ENCODE data around the gene PPP1R13B. TPM values are rescaled to one million over a fixed set of nuclear protein-coding genes. Genes with fewer than 3 reads are reported as not detected.

The PPP1R13B gene
- total and polyA plus RNA-seq, 2 experiments from 2014 or later = 2.0 to 8.5 TPM

DNA sequence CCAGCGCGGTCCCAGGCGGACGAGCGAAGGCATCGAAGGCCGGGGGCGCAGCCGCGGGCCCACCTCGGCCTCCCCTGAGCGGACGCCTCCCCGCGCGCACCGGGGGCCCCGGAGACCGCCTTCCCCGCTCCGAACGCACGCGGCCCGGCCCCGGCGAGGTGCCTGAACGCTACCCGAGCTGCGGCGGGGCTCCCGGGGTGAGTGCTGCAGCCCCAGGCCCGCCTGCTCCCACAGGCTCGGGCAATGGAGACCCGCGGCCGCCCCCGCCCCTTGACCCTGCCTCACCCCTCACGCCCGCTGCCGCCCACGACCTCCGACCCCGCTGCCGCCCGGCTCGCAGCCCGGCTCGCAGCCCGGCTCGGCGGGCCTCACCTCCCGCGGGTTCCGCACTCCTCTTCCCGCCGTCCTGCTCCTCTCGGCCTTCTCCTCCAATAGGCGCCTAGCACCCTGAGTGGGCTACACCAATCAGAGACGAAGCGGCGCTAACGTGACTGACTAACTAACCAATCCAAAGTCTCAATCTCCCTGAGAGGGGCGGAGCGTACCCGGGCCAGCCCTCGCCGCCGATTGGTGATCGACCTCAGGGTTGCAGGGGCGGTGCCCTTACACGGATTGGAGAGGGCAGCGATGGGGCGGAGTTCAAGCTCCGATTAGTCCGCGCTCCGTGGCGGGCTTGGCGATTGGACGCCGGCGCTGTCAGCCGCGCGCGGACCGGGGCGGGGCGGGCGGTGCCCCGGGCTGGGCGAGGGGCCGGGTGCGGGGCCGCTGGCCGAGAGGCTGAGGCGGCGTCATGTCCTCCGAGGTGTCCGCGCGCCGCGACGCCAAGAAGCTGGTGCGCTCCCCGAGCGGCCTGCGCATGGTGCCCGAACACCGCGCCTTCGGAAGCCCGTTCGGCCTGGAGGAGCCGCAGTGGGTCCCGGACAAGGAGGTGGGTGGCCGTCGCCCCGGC is 132.0 kb downstream of the PPP1R13B start, which contains the start of the genes XRCC3 and ZFYVE21 (continued):
- 0 out of 2 replicates have a peak, but pooled peaks have one; percentile 7 for TF ChIP-seq ETS1 (IDR thresholded peaks at IDR 0.05)

DNA sequence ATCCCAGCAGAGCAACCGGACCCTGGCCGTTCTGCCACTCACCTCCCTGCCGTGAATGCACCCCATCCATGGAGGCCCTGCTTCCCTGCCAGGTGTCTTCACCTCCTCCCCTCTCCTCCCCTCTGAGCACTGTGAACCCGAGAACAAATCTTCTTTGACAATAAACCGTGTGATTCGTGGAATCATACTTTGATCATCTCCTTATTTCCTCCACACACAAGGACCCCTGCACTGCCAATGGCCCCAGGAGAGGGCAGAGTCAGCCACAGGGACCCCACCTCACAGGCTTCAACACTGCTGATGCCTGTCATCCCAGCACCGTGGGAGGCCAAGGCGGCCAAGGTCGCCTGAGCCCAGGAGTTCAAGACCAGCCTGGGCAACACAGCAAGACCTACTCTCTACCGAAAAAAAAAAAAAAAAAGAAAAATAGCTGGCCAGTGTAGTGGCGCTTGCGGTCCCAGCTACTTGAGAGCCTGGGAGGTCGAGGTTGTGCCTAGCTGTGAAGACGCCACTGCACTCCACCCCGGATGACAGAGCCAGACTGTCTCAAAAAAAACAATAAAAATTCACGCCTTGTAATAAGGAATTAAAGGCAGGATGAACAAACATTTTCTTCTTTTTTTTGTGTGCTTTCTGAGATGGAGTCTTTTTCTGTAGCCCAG is 133.2 kb downstream of the PPP1R13B start:
- Histone ChIP-seq H3K36me3 (ENCODE audit: insufficient read depth) (no peaks in the 10 kb centered on the region), H3K79me2 (replicated peaks; ENCODE audit: insufficient read depth) (peaks cover 51% of the 10 kb centered on the region), H3K4me2 (peak overlapping the region; percentile 87), H2AFZ (no peak overlapping the region), H4K20me1 (replicated peaks; ENCODE audit: insufficient read depth) (peaks cover 32% of the 10 kb centered on the region), H3K4me1 (ENCODE audit: insufficient read depth) (peaks cover 11% of the 10 kb centered on the region), H3K27ac (ENCODE audit: low read depth) (peak overlapping the region; percentile 39; the same call in 1 of the 2 replicates), H3K27me3 (ENCODE audit: insufficient read depth) (no peaks in the 10 kb centered on the region), H3F3A (replicated peaks; ENCODE audit: low read depth) (peaks cover 15% of the 10 kb centered on the region; the same call in 1 of the 2 replicates), H3K4me3 (peak overlapping the region; percentile 79), H3K9me2 (ENCODE audit: insufficient read depth) (no peaks in the 10 kb centered on the region)
- ATAC-seq (no peak), DNase-seq (ENCODE audit: low spot score) (no peak)
- H3K27me3 Mint-ChIP-seq (ENCODE audit: insufficient read depth, low read depth, poor library complexity) = peaks cover 23% of the 10 kb centered on the region
- TF ChIP-seq ETS1 (IDR thresholded peaks at IDR 0.05) (no peak), ZNF331 (CRISPR knock-in tag; IDR thresholded peaks at IDR 0.05; ENCODE audit: low read depth) (no peak), POLR2AphosphoS5 (IDR thresholded peaks at IDR 0.05; ENCODE audit: low read depth) (no peak), CTCF (conservative IDR thresholded peaks at IDR 0.05; ENCODE audit: low read depth in 2 of 2) (no peak), EZH2 (IDR thresholded peaks at IDR 0.05; ENCODE audit: low read depth, unreplicated experiment) (no peak), NANOG (IDR thresholded peaks at IDR 0.05; ENCODE audit: borderline replicate concordance) (no peak), CREB1 (CRISPR knock-in tag; IDR thresholded peaks at IDR 0.05; ENCODE audit: low read depth) (no peak), ZNF462 (CRISPR knock-in tag; IDR thresholded peaks at IDR 0.05) (no peak), EZH2phosphoT487 (IDR thresholded peaks at IDR 0.05; ENCODE audit: unreplicated experiment) (no peak), JUNB (IDR thresholded peaks at IDR 0.05; ENCODE audit: unreplicated experiment) (no peak), STAT1 (IDR thresholded peaks at IDR 0.05; ENCODE audit: unreplicated experiment) (no peak), ZNF114 (CRISPR knock-in tag; IDR thresholded peaks at IDR 0.05) (no peak)
- H3K27ac Mint-ChIP-seq = 0 out of 2 replicates have a peak overlapping the region, but pooled peaks have one; percentile 77
- H3K4me3 Mint-ChIP-seq = peak overlapping the region; percentile 88
- peaks cover 39% of the 10 kb centered on the region for H3K4me1 Mint-ChIP-seq
- peaks cover 27% of the 10 kb centered on the region for H3K36me3 Mint-ChIP-seq (ENCODE audit: low read depth)
- no peaks in the 10 kb centered on the region for H3K9me3 Mint-ChIP-seq

Data from GM23338 (cell line).